Thyroid gland (tissue), 4 donors: ENCODE data around the gene FBN2.

Experiments used
- POLR2A ChIP-seq, 2 donors: fragments of 450-650 bp; IDR thresholded peaks; one replicate each; pipeline ENCODE4 v1.6.1; 2017; ENCODE audit warnings: antibody characterized with exemption in 2 of 2, mild to moderate bottlenecking in 2 of 2, moderate library complexity in 1 of 2
- TF ChIP-seq, protein P1 (sequence below), 6 experiments: fragments of 200-600 bp in 3 of 6; fragments of 450-650 bp in 3 of 6; sonication (generic) in 3 of 6; IDR thresholded peaks; one replicate each; pipeline ENCODE4 v1.5.1; 2016 to 2019; ENCODE audit warnings: antibody characterized with exemption in 6 of 6, mild to moderate bottlenecking in 2 of 6, inconsistent platforms in 1 of 6, moderate library complexity in 1 of 6

DNA sequence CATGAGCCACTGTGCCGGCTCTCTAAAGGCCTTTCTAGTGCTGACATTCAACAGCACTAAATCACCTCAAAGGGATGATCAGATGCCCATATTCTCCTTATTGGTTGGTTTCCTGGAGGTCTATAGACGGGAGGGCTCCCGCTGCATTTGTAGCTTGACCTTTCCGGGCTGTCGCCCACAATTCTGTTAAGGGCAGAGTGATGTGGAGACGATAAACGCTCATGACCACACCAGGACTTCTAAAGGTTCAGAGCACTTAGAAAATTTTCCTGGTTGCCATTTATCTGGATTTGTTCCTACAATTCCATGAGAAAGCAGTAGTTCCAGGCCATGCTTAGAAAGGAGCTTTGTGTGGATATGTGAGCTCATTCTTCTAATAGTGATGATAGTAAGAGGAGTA, 284.2 kb downstream of the FBN2 start:
- TF ChIP-seq, protein P1, sequence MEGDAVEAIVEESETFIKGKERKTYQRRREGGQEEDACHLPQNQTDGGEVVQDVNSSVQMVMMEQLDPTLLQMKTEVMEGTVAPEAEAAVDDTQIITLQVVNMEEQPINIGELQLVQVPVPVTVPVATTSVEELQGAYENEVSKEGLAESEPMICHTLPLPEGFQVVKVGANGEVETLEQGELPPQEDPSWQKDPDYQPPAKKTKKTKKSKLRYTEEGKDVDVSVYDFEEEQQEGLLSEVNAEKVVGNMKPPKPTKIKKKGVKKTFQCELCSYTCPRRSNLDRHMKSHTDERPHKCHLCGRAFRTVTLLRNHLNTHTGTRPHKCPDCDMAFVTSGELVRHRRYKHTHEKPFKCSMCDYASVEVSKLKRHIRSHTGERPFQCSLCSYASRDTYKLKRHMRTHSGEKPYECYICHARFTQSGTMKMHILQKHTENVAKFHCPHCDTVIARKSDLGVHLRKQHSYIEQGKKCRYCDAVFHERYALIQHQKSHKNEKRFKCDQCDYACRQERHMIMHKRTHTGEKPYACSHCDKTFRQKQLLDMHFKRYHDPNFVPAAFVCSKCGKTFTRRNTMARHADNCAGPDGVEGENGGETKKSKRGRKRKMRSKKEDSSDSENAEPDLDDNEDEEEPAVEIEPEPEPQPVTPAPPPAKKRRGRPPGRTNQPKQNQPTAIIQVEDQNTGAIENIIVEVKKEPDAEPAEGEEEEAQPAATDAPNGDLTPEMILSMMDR (IDR thresholded peaks at IDR 0.05): no peak
- TF ChIP-seq POLR2A (IDR thresholded peaks at IDR 0.05): no peak
